K562 (cell line): ENCODE results near the gene DTX1. TPM values are rescaled to one million over a fixed set of nuclear protein-coding genes. Genes with fewer than 3 reads are reported as not detected.

Source experiments
- ATAC-seq: fragments of 200-7000 bp; cut with Tn5 transposase; 3 replicates; pipeline ENCODE4 v1.9.1; 2020; ENCODE audit warnings: moderate library complexity
- BruUV-seq: library from RNA; stranded (reverse); fragments of 400-500 nt; replicated peaks from 2 replicates; lab custom pipeline; 2021; lab: Mats Ljungman, UMichigan
- CTCF ChIA-PET: fragments of 300-600 bp; formaldehyde crosslinking; extraction: SDS; loops from one replicate; lab custom pipeline; 2021; ENCODE audit warnings: low intra/inter-chr PET ratio; lab: Yijun Ruan, JAX
- POLR2A ChIA-PET: fragments of 300-600, 350-650 bp; sonication (Branson Sonifier 250); formaldehyde crosslinking; extraction: SDS; loops from one replicate; lab custom pipeline; 2021; ENCODE audit warnings: antibody characterized with exemption, inconsistent platforms; lab: Yijun Ruan, JAX
- DNase-seq, 4 experiments: peaks; one replicate each; pipeline versions ENCODE4 v3.0.0 to v3.0.0-alpha.2; 2011 to 2018; ENCODE audit warnings: low spot score in 3 of 4, mixed read lengths in 3 of 4; ENCODE audit errors: extremely low read depth in 1 of 4
- FAIRE-seq: peaks from 2 replicates; lab custom pipeline; 2011; peaks lifted over from hg19 to GRCh38; lab: Jason Lieb, UNC
- H2AFZ ChIP-seq: 2 replicates; pipeline ENCODE4 v1.6.0; 2011; ENCODE audit warnings: low read depth, low read length, control low read depth, inconsistent platforms
- H3K27ac ChIP-seq: fragments of 200-600 bp; 3 replicates; pipeline ENCODE4 v1.8.0; 2011; ENCODE audit warnings: low read depth, mild to moderate bottlenecking, control low read depth, inconsistent platforms, low read length, moderate library complexity, mixed read lengths; ENCODE audit errors: extremely low read depth
- H3K27me3 ChIP-seq, 2 experiments: fragments of 300-600 bp in 1 of 2; 2 replicates in 1 of 2; 3 replicates in 1 of 2; pipeline versions ENCODE4 v1.6.0 to v1.8.0; 2011; ENCODE audit warnings: inconsistent platforms in 2 of 2, low read length in 2 of 2, mild to moderate bottlenecking in 1 of 2, mixed read lengths in 1 of 2, moderate library complexity in 1 of 2; ENCODE audit not compliant: control insufficient read depth in 2 of 2, insufficient read depth in 2 of 2
- H3K36me3 ChIP-seq: fragments of 300-600 bp; 3 replicates; pipeline ENCODE4 v1.8.0; 2011; ENCODE audit warnings: mild to moderate bottlenecking, low read length, inconsistent platforms; ENCODE audit not compliant: control insufficient read depth, insufficient read depth
- H3K4me1 ChIP-seq, 2 experiments: fragments of 200-600 bp in 1 of 2; replicated peaks in 1 of 2; 2 replicates in 1 of 2; 3 replicates in 1 of 2; pipeline versions ENCODE4 v1.5.1 to v1.8.0; 2011; ENCODE audit warnings: inconsistent platforms in 2 of 2, low read length in 2 of 2, mild to moderate bottlenecking in 1 of 2, mixed read lengths in 1 of 2, moderate library complexity in 1 of 2; ENCODE audit not compliant: control insufficient read depth in 2 of 2, insufficient read depth in 2 of 2
- H3K4me2 ChIP-seq: 2 replicates; pipeline ENCODE4 v1.6.1; 2011; ENCODE audit warnings: low read length, control low read depth, inconsistent platforms, mixed read lengths; ENCODE audit not compliant: insufficient read depth
- H3K4me3 ChIP-seq: fragments of 200-600 bp; sonication (generic), shearing (Covaris generic); 2 replicates; pipeline ENCODE4 v1.5.1; 2016; ENCODE audit warnings: control low read depth, inconsistent platforms
- H3K79me2 ChIP-seq: fragments of 200-600 bp; 3 replicates; pipeline ENCODE4 v1.8.0; 2011; ENCODE audit warnings: low read length, inconsistent platforms; ENCODE audit not compliant: control insufficient read depth, insufficient read depth
- H3K9ac ChIP-seq, 2 experiments: 2 replicates each; pipeline versions ENCODE4 v1.6.0 to v1.6.1; 2011; ENCODE audit warnings: low read depth in 2 of 2, low read length in 2 of 2, control low read depth in 1 of 2, inconsistent platforms in 1 of 2, mild to moderate bottlenecking in 1 of 2, mixed read lengths in 1 of 2; ENCODE audit not compliant: insufficient read depth in 1 of 2
- H3K9me1 ChIP-seq: one replicate; pipeline ENCODE4 v1.6.0; 2011; ENCODE audit warnings: inconsistent platforms, mild to moderate bottlenecking, low read length, moderate library complexity; ENCODE audit not compliant: control insufficient read depth, insufficient read depth
- H3K9me3 ChIP-seq: replicated peaks from 2 replicates; pipeline ENCODE4 v1.5.1; 2011; ENCODE audit warnings: low read depth, low read length, inconsistent platforms; ENCODE audit not compliant: control insufficient read depth, insufficient read depth
- H4K20me1 ChIP-seq: replicated peaks from 2 replicates; pipeline ENCODE4 v1.6.1; 2011; ENCODE audit warnings: low read length, inconsistent platforms, mixed read lengths; ENCODE audit not compliant: control insufficient read depth, insufficient read depth
- AFF1 ChIP-seq, 2 experiments: fragments of 450-650 bp; IDR thresholded peaks; 2 replicates each; pipeline ENCODE4 v1.6.1; 2018; ENCODE audit warnings: mild to moderate bottlenecking in 2 of 2, low read depth in 1 of 2; ENCODE audit not compliant: partially characterized antibody in 2 of 2
- BCOR ChIP-seq: fragments of 450-650 bp; IDR thresholded peaks from 2 replicates; pipeline ENCODE4 v1.6.1; 2016
- CREBBP ChIP-seq: IDR thresholded peaks from one replicate; pipeline ENCODE4 v1.6.1; 2012; ENCODE audit warnings: low read depth, mild to moderate bottlenecking, control low read depth, inconsistent platforms, low read length
- KAT2B ChIP-seq: IDR thresholded peaks from one replicate; pipeline ENCODE4 v1.6.1; 2012; ENCODE audit warnings: low read depth, mild to moderate bottlenecking, control low read depth, inconsistent platforms, low read length, moderate library complexity
- NONO ChIP-seq, 2 experiments: fragments of 200-400 bp in 1 of 2; fragments of 450-650 bp in 1 of 2; formaldehyde crosslinking in 1 of 2; IDR thresholded peaks; 2 replicates each; pipeline ENCODE4 v1.6.1; 2017; ENCODE audit warnings: low read depth in 2 of 2, mild to moderate bottlenecking in 2 of 2, moderate library complexity in 2 of 2, low read length in 1 of 2
- POLR3A ChIP-seq: IDR thresholded peaks from 2 replicates; pipeline ENCODE4 v1.6.1; 2011; ENCODE audit warnings: borderline replicate concordance, mild to moderate bottlenecking, moderate library complexity; ENCODE audit not compliant: insufficient read length, insufficient read depth; ENCODE audit errors: extremely low read depth
- RBM25 ChIP-seq: fragments of 200-400 bp; formaldehyde crosslinking; IDR thresholded peaks from 2 replicates; pipeline ENCODE4 v1.6.1; 2018; ENCODE audit warnings: low read length, low read depth, moderate library complexity; ENCODE audit not compliant: severe bottlenecking
- SIRT6 ChIP-seq: IDR thresholded peaks from one replicate; pipeline ENCODE4 v1.6.1; 2012; ENCODE audit warnings: low read depth, mild to moderate bottlenecking, control low read depth, inconsistent platforms, low read length, moderate library complexity
- SNAPC5 ChIP-seq: fragments of 250-450 bp; sonication (Bioruptor Pico); IDR thresholded peaks from 2 replicates; pipeline ENCODE4 v1.8.0; 2021; ENCODE audit warnings: moderate library complexity, mild to moderate bottlenecking, inconsistent platforms
- STAG1 ChIP-seq: sonication (generic); formaldehyde crosslinking; IDR thresholded peaks from 2 replicates; pipeline ENCODE4 v1.5.0; 2020; ENCODE audit warnings: missing genetic modification reagents, borderline replicate concordance
- TFAM ChIP-seq: fragments of 250-450 bp; sonication (Bioruptor Pico); conservative IDR thresholded peaks from 2 replicates; pipeline ENCODE4 v1.5.0; 2021; ENCODE audit warnings: mild to moderate bottlenecking, moderate library complexity
- ZC3H11A ChIP-seq: IDR thresholded peaks from 2 replicates; pipeline ENCODE4 v1.6.1; 2012; ENCODE audit warnings: low read depth, low read length, improper control_type of control experiment
- ZNF740 ChIP-seq, 3 experiments: fragments of 200-800 bp in 1 of 3; sonication (Bioruptor generic) in 1 of 3; sonication (generic) in 1 of 3; formaldehyde crosslinking in 1 of 3; IDR thresholded peaks; 2 replicates each; pipeline versions ENCODE4 v1.6.1 to v1.8.0; 2016 to 2022; ENCODE audit warnings: mild to moderate bottlenecking in 2 of 3, missing compliant biosample characterization in 2 of 3, missing genetic modification characterization in 2 of 3, missing genetic modification reagents in 1 of 3
- WGBS: fragments of 100-300 bp; shearing (Covaris generic); methylation state at CpG from one replicate; pipeline ENCODE4 v1.1.6; 2016; ENCODE audit warnings: low coverage, mixed read lengths; ENCODE audit not compliant: insufficient coverage; ENCODE audit errors: missing lambda C conversion rate; 5-methylcytosine and 5-hydroxymethylcytosine counted together
- in situ Hi-C: fragments of 300-500 bp; cut with MboI; formaldehyde crosslinking; loops from 4 replicates; pipeline ENCODE4 v1.15.0; 2018; ENCODE audit warnings: inconsistent platforms, mixed read lengths
- intact Hi-C: fragments of 100-400 bp; cut with micrococcal nuclease; formaldehyde crosslinking; loops from 2 replicates; pipeline ENCODE4 v1.14.2; 2022
- polyA plus RNA-seq, 8 experiments: library from polyadenylated mRNA; depleted of rRNA in 4 of 8; stranded (reverse) in 5 of 8; unstranded in 3 of 8; fragments of >200 nt; fragmentation: Nextera tagmentation in 2 of 8; fragmentation: Illumina TruSeq in 1 of 8; extraction: Ambion mirVana in 2 of 8; extraction: Trizol in 1 of 8; gene quantifications; 2 replicates each; pipeline versions ENCODE4 v1.2.1 to v1.2.3, GENCODE V29; 2011 to 2014; ENCODE audit warnings: inconsistent platforms in 1 of 8, missing spikeins in 1 of 8
- total RNA-seq, 7 experiments: library from RNA; depleted of rRNA in 6 of 7; stranded (reverse); fragments of >200 nt in 6 of 7; fragmentation: Illumina TruSeq in 2 of 7; extraction: Trizol in 2 of 7; gene quantifications; 2 replicates each; pipeline versions ENCODE4 v1.2.1 to v1.2.3, GENCODE V29; 2011 to 2021; ENCODE audit warnings: low replicate concordance in 1 of 7

DTX1 gene
- total and polyA plus RNA-seq, 9 of the 15 experiments (the other 6 are each of a cell fraction or from before 2014, with no cell fraction given): not detected

- no peak overlapping the region for H3K9ac ChIP-seq
- WGBS: 33% methylated on average over 5 of the region's 6 CpGs
- FAIRE-seq (no peak), ATAC-seq (no peak), DNase-seq (no peak)
- H3K27me3 ChIP-seq: peaks cover 9 to 72% of the 10 kb centered on the region in 2 experiments
- ChIA-PET CTCF (no interaction called here), POLR2A (no interaction called here)
- no peak overlapping the region for H3K27ac ChIP-seq
- no peak overlapping the region for H3K4me3 ChIP-seq
- H3K9me1 ChIP-seq: no peaks in the 10 kb centered on the region
- H3K4me1 ChIP-seq: peaks cover 0 to 7% of the 10 kb centered on the region in 2 experiments; a peak in 1 of 5 replicates
- no peaks in the 10 kb centered on the region for H3K36me3 ChIP-seq
- H3K4me2 ChIP-seq: no peak overlapping the region
- in situ Hi-C loops (no loop called here), intact Hi-C loops (no loop called here)
- no TSS peak for BruUV-seq
- no peaks in the 10 kb centered on the region for H3K9me3 ChIP-seq
- H4K20me1 ChIP-seq: peaks cover 19% of the 10 kb centered on the region; the same call in 1 of the 2 replicates
- H2AFZ ChIP-seq: no peak overlapping the region
- H3K79me2 ChIP-seq: no peaks in the 10 kb centered on the region
- TF ChIP-seq KAT2B (no peak), POLR3A (no peak), CREBBP (no peak), STAG1 (no peak), NONO (IDR thresholded peaks at IDR 0.05; ENCODE audit: low read depth in 2 of 2, low read length in 1 of 2) (no peak), RBM25 (peak; percentile 35), ZNF740 (CRISPR knock-in tag; IDR thresholded peaks at IDR 0.05) (no peak), ZNF740 (tag; IDR thresholded peaks at IDR 0.05) (no peak), SIRT6 (no peak), ZC3H11A (no peak), SNAPC5 (no peak), AFF1 (IDR thresholded peaks at IDR 0.05; ENCODE audit: low read depth in 1 of 2, partially characterized antibody in 2 of 2) (no peak), TFAM (CRISPR knock-in tag) (no peak), BCOR (0 out of 2 replicates have a peak, but pooled peaks have one; percentile 28)
Measured at GRCh38 chr12:113069751-113070116, 13.2 kb downstream of the DTX1 start.
